Stimulated activated CD4-positive, alpha-beta T cell treated with anti-CD3 and anti-CD28 coated beads, Interleukin-12 subunit alpha, Interleukin-12 subunit beta, amount 100 ng/mL, for 48 hours (primary cell): ENCODE results near the gene GRK5.

Experiments
- DNase-seq, 3 donors: peaks; one replicate each; pipeline ENCODE4 v3.0.0-alpha.2; 2020; ENCODE audit warnings: low read depth in 2 of 3, low spot score in 1 of 3

GRK5 gene

GRCh38 chr10:119498889-119499676, 291.7 kb downstream of the GRK5 start:
- no peak for DNase-seq

- no peak for DNase-seq
Measured at GRCh38 chr10:119499677-119500002, 292.3 kb downstream of the GRK5 start.

GRCh38 chr10:119500123-119500795, 292.9 kb downstream of the GRK5 start:
- DNase-seq, result no peak

- no peak for DNase-seq
Measured at GRCh38 chr10:119500821-119501220, 293.4 kb downstream of the GRK5 start.

GRCh38 chr10:119501690-119502089, 294.3 kb downstream of the GRK5 start:
- no peak for DNase-seq

GRCh38 chr10:119502209-119502608, 294.8 kb downstream of the GRK5 start:
- DNase-seq, result peak; percentile 45 to 76 (median 50)

- DNase-seq, result no peak
Measured at GRCh38 chr10:119502618-119503155, 295.3 kb downstream of the GRK5 start.

- no peak for DNase-seq
Measured at GRCh38 chr10:119503821-119504220, 296.4 kb downstream of the GRK5 start.

GRCh38 chr10:119504651-119505050, 297.3 kb downstream of the GRK5 start:
- DNase-seq, result no peak

- DNase-seq, result no peak
Measured at GRCh38 chr10:119505131-119505551, 297.8 kb downstream of the GRK5 start.
